ENCODE results near the gene IDH3G.

GRCh38 chrX:153750127-153750774 is 43.9 kb downstream of the IDH3G start:
- TF ChIP-seq EZH2 (IDR thresholded peaks at IDR 0.05) (no peak), POLR2AphosphoS5 (IDR thresholded peaks at IDR 0.05; ENCODE audit: borderline replicate concordance, low read depth, low read length) (no peak)
